Measurements from ENCODE around the gene MBTPS1. TPM values are rescaled to one million over a fixed set of nuclear protein-coding genes. Genes with fewer than 3 reads are reported as not detected.

Gene MBTPS1
- total RNA-seq, 1 donor from 2014 or later, result 37.3 TPM

Other genes with a start within 250 kb of the MBTPS1 start
- 2.1 TPM for gene MLYCD, start 217.8 kb downstream of the MBTPS1 start, total RNA-seq
- 5.6 TPM for gene OSGIN1, start 163.7 kb downstream of the MBTPS1 start, total RNA-seq
- gene NECAB2, start 148.7 kb downstream of the MBTPS1 start, total RNA-seq, result not detected
- not detected for gene SLC38A8, start 74.1 kb downstream of the MBTPS1 start, total RNA-seq
- gene HSDL1, start 28.2 kb upstream of the MBTPS1 start, total RNA-seq, result 8.6 TPM
- gene DNAAF1, start 28.4 kb upstream of the MBTPS1 start, total RNA-seq, result 0.16 TPM
- 18.3 TPM for gene TAF1C, start 70.1 kb upstream of the MBTPS1 start, total RNA-seq
- 1.1 TPM for gene ADAD2, start 74.2 kb upstream of the MBTPS1 start, total RNA-seq
- gene KCNG4, start 123.1 kb upstream of the MBTPS1 start, total RNA-seq, result not detected
- 1.1 TPM for gene WFDC1, start 177.9 kb upstream of the MBTPS1 start, total RNA-seq